ENCODE results near the gene TNS1. TPM values are rescaled to one million over a fixed set of nuclear protein-coding genes. Genes with fewer than 3 reads are reported as not detected.

TNS1 gene
- total RNA-seq, 1 experiment from 2014 or later = 1.5 TPM

- Histone ChIP-seq H3K4me2 (ENCODE audit: low read length) (no peak overlapping the region), H3K4me1 (ENCODE audit: insufficient read depth, low read length) (no peaks in the 10 kb centered on the region), H3F3A (ENCODE audit: low read length, unreplicated experiment) (no peaks in the 10 kb centered on the region), H3K9ac (ENCODE audit: low read length) (no peak overlapping the region), H3K9me3 (ENCODE audit: low read length) (no peaks in the 10 kb centered on the region), H3K4me3 (ENCODE audit: low read length) (no peak overlapping the region), H3K27ac (ENCODE audit: low read length) (no peak overlapping the region), H3K9me2 (replicated peaks; ENCODE audit: low read length) (no peaks in the 10 kb centered on the region), H4K20me1 (ENCODE audit: low read length) (no peaks in the 10 kb centered on the region), H3K27me3 (ENCODE audit: low read length) (peaks cover 58% of the 10 kb centered on the region), H3K79me2 (ENCODE audit: low read length) (no peaks in the 10 kb centered on the region), H2AFZ (ENCODE audit: low read length) (no peak overlapping the region), H3K36me3 (ENCODE audit: low read depth, low read length) (no peaks in the 10 kb centered on the region)
- ChIA-PET CTCF (no interaction called here), POLR2A (ENCODE audit: unreplicated experiment) (no interaction called here)
- DNase-seq (peak; percentile 5), ATAC-seq (no peak)
- intact Hi-C loops (cut with micrococcal nuclease) = no loop called here
- TF ChIP-seq, protein P1, sequence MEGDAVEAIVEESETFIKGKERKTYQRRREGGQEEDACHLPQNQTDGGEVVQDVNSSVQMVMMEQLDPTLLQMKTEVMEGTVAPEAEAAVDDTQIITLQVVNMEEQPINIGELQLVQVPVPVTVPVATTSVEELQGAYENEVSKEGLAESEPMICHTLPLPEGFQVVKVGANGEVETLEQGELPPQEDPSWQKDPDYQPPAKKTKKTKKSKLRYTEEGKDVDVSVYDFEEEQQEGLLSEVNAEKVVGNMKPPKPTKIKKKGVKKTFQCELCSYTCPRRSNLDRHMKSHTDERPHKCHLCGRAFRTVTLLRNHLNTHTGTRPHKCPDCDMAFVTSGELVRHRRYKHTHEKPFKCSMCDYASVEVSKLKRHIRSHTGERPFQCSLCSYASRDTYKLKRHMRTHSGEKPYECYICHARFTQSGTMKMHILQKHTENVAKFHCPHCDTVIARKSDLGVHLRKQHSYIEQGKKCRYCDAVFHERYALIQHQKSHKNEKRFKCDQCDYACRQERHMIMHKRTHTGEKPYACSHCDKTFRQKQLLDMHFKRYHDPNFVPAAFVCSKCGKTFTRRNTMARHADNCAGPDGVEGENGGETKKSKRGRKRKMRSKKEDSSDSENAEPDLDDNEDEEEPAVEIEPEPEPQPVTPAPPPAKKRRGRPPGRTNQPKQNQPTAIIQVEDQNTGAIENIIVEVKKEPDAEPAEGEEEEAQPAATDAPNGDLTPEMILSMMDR (conservative IDR thresholded peaks at IDR 0.05; ENCODE audit: low read depth, low read length) = no peak
- no peak for TF ChIP-seq EZH2 (IDR thresholded peaks at IDR 0.05; ENCODE audit: low read length, unreplicated experiment)
- TF ChIP-seq EZH2phosphoT487 (IDR thresholded peaks at IDR 0.05; ENCODE audit: borderline replicate concordance, low read length) = no peak
- no TSS peak for BruUV-seq (replicated peaks)
Measured at GRCh38 chr2:217902379-217903141, 100.2 kb downstream of the TNS1 start.

GRCh38 chr2:217901835-217902378, 100.9 kb downstream of the TNS1 start:
- Histone ChIP-seq H3K4me2 (ENCODE audit: low read length) (no peak overlapping the region), H3F3A (ENCODE audit: low read length, unreplicated experiment) (no peaks in the 10 kb centered on the region), H2AFZ (ENCODE audit: low read length) (no peak overlapping the region), H3K9me3 (ENCODE audit: low read length) (no peaks in the 10 kb centered on the region), H3K79me2 (ENCODE audit: low read length) (no peaks in the 10 kb centered on the region), H3K4me3 (ENCODE audit: low read length) (no peak overlapping the region), H3K36me3 (ENCODE audit: low read depth, low read length) (no peaks in the 10 kb centered on the region), H3K27ac (ENCODE audit: low read length) (no peak overlapping the region), H3K9me2 (replicated peaks; ENCODE audit: low read length) (no peaks in the 10 kb centered on the region), H3K4me1 (ENCODE audit: insufficient read depth, low read length) (no peaks in the 10 kb centered on the region), H3K27me3 (ENCODE audit: low read length) (peaks cover 55% of the 10 kb centered on the region), H4K20me1 (ENCODE audit: low read length) (no peaks in the 10 kb centered on the region), H3K9ac (ENCODE audit: low read length) (no peak overlapping the region)
- ATAC-seq (no peak), DNase-seq (no peak)
- TF ChIP-seq EZH2 (IDR thresholded peaks at IDR 0.05; ENCODE audit: low read length, unreplicated experiment) = no peak
- no TSS peak for BruUV-seq (replicated peaks)
- POLR2A ChIA-PET (ENCODE audit: unreplicated experiment) = no interaction called here
- CTCF ChIA-PET = no interaction called here
- intact Hi-C loops (cut with micrococcal nuclease) = no loop called here

GRCh38 chr2:217901400-217901799, 101.4 kb downstream of the TNS1 start:
- H3K4me2 ChIP-seq (ENCODE audit: low read length) = no peak overlapping the region
- H4K20me1 ChIP-seq (ENCODE audit: low read length) = no peaks in the 10 kb centered on the region
- no peaks in the 10 kb centered on the region for H3K9me3 ChIP-seq (ENCODE audit: low read length)
- intact Hi-C loops (cut with micrococcal nuclease) = no loop called here
- H3K27me3 ChIP-seq (ENCODE audit: low read length) = peaks cover 57% of the 10 kb centered on the region
- no peaks in the 10 kb centered on the region for H3F3A ChIP-seq (ENCODE audit: low read length, unreplicated experiment)
- H3K4me3 ChIP-seq (ENCODE audit: low read length) = no peak overlapping the region
- POLR2A ChIA-PET (ENCODE audit: unreplicated experiment) = no interaction called here
- CTCF ChIA-PET = no interaction called here
- no peak overlapping the region for H3K9ac ChIP-seq (ENCODE audit: low read length)
- no TSS peak for BruUV-seq (replicated peaks)
- H3K9me2 ChIP-seq (replicated peaks; ENCODE audit: low read length) = no peaks in the 10 kb centered on the region
- H3K27ac ChIP-seq (ENCODE audit: low read length) = no peak overlapping the region
- H2AFZ ChIP-seq (ENCODE audit: low read length) = no peak overlapping the region
- no peaks in the 10 kb centered on the region for H3K36me3 ChIP-seq (ENCODE audit: low read depth, low read length)
- TF ChIP-seq EZH2phosphoT487 (IDR thresholded peaks at IDR 0.05; ENCODE audit: borderline replicate concordance, low read length) (no peak), EZH2 (IDR thresholded peaks at IDR 0.05; ENCODE audit: low read length, unreplicated experiment) (no peak)
- TF ChIP-seq, protein P1 (conservative IDR thresholded peaks at IDR 0.05; ENCODE audit: low read depth, low read length) = no peak
- H3K79me2 ChIP-seq (ENCODE audit: low read length) = no peaks in the 10 kb centered on the region
- no peaks in the 10 kb centered on the region for H3K4me1 ChIP-seq (ENCODE audit: insufficient read depth, low read length)
- no peak for DNase-seq
- no peak for ATAC-seq
